Left lung (tissue), 10 donors: ENCODE measurements around the gene PDLIM7. TPM values are rescaled to one million over a fixed set of nuclear protein-coding genes. Genes with fewer than 3 reads are reported as not detected.

Experiments
- ATAC-seq: fragments of 200-7000 bp; cut with Tn5 transposase; one replicate; pipeline ENCODE4 v1.9.1; 2020; ENCODE audit warnings: moderate library complexity
- DNase-seq, 4 donors: peaks; one replicate each; pipeline ENCODE4 v3.0.0-alpha.2; 2013 to 2020
- H3K27ac ChIP-seq, 2 donors: fragments of 200-600 bp; sonication (generic) in 1 of 2; one replicate each; pipeline versions ENCODE4 v1.5.0 to v1.8.0; 2020 to 2021
- H3K27me3 ChIP-seq, 2 donors: fragments of 200-600 bp; sonication (generic) in 1 of 2; one replicate each; pipeline versions ENCODE4 v1.5.0 to v1.8.0; 2020 to 2021
- H3K36me3 ChIP-seq, 2 donors: fragments of 200-600 bp; sonication (generic) in 1 of 2; one replicate each; pipeline versions ENCODE4 v1.5.0 to v1.8.0; 2020 to 2021
- H3K4me1 ChIP-seq, 2 donors: fragments of 200-600 bp; one replicate each; pipeline ENCODE4 v1.8.0; 2021
- H3K4me3 ChIP-seq, 2 donors: fragments of 200-600 bp; sonication (generic) in 1 of 2; one replicate each; pipeline versions ENCODE4 v1.5.0 to v1.8.0; 2020 to 2021; ENCODE audit warnings: mild to moderate bottlenecking in 1 of 2
- H3K9me3 ChIP-seq, 2 donors: fragments of 200-600 bp; sonication (generic) in 1 of 2; one replicate each; pipeline versions ENCODE4 v1.5.0 to v1.8.0; 2020 to 2021
- CTCF ChIP-seq, 2 donors: fragments of 200-600 bp; sonication (generic) in 1 of 2; IDR thresholded peaks; one replicate each; pipeline versions ENCODE4 v1.5.0 to v1.8.0; 2021; ENCODE audit warnings: antibody characterized with exemption in 2 of 2
- intact Hi-C, 2 donors: fragments of 100-400 bp; cut with DNase I; formaldehyde crosslinking; loops; one replicate each; pipeline versions ENCODE4 v1.11.2 to v1.14.2; 2022
- polyA plus RNA-seq, 6 donors: library from polyadenylated mRNA; unstranded; fragments of 120-200 nt; gene quantifications; one replicate each; pipeline ENCODE4 v1.2.1, GENCODE V29; 2013; ENCODE audit not compliant: insufficient read length in 6 of 6
- total RNA-seq, 2 donors: library from RNA; stranded (reverse); fragmentation: NEBNext Ultra II Directional; extraction: Animal tissue kit (Norgen Biotek cat#: 25700); gene quantifications; one replicate each; pipeline ENCODE4 v1.2.1, GENCODE V29; 2021
- donor health status: DM: no; HTN: yes; CAD: no.
- donor health status: DM: no; HTN: no; CAD: no.

PDLIM7 gene
- total and polyA plus RNA-seq, 8 donors = 60.9 to 141 (median 90.2) TPM

DNA sequence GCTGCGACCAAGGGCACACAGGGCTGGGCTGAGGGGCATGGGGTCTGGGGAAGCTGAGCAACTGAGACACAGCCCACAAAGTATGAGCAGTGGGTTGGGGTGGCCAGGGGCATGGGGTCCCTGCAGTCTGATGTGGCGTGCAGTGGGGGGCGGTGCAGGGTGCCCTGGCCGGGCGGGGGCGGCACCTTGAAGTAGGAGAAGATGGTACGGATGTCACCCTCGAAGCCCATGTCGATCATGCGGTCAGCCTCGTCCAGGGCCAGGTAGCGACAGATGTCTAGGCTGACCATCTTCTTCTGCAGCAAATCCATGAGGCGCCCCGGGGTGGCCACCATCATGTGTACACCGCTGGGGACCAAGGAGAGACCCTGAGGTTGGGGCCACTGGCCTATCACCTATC lies 16.1 kb upstream of the PDLIM7 start:
- Histone ChIP-seq H3K4me1 (peaks cover 9 to 51% of the 10 kb centered on the region in 2 donors), H3K4me3 (no peak overlapping the region), H3K27ac (no peak overlapping the region), H3K9me3 (no peaks in the 10 kb centered on the region), H3K27me3 (no peaks in the 10 kb centered on the region), H3K36me3 (peaks cover 0 to 60% of the 10 kb centered on the region in 2 donors)
- no peak for DNase-seq
- TF ChIP-seq CTCF (IDR thresholded peaks at IDR 0.05) = no peak
- intact Hi-C loops = no loop called here
- ATAC-seq = no peak

GRCh38 chr5:177512736-177513380 lies 15.5 kb upstream of the PDLIM7 start:
- TF ChIP-seq CTCF (IDR thresholded peaks at IDR 0.05) = no peak

GRCh38 chr5:177511796-177512675 lies 14.6 kb upstream of the PDLIM7 start:
- peaks cover 0 to 71% of the 10 kb centered on the region in 2 donors for H3K36me3 ChIP-seq
- H3K27ac ChIP-seq = peak overlapping the region in 1 of 2 donors; percentile 98
- intact Hi-C loops = no loop called here

More at GRCh38 chr5:177512736-177513380, 15.5 kb upstream of the PDLIM7 start:
- no peak overlapping the region for H3K4me3 ChIP-seq
- no peak for DNase-seq
- no peaks in the 10 kb centered on the region for H3K27me3 ChIP-seq
- intact Hi-C loops = no loop called here
- H3K36me3 ChIP-seq = peaks cover 0 to 63% of the 10 kb centered on the region in 2 donors
- ATAC-seq = no peak
- H3K4me1 ChIP-seq = peaks cover 9 to 51% of the 10 kb centered on the region in 2 donors
- H3K9me3 ChIP-seq = no peaks in the 10 kb centered on the region
- H3K27ac ChIP-seq = no peak overlapping the region

GRCh38 chr5:177511181-177511580 lies 13.8 kb upstream of the PDLIM7 start:
- no peak for ATAC-seq
- Histone ChIP-seq H3K4me3 (no peak overlapping the region), H3K9me3 (no peaks in the 10 kb centered on the region), H3K4me1 (peaks cover 7 to 57% of the 10 kb centered on the region in 2 donors), H3K27me3 (no peaks in the 10 kb centered on the region), H3K36me3 (peaks cover 0 to 80% of the 10 kb centered on the region in 2 donors), H3K27ac (peak overlapping the region; percentile 74 to 98)
- DNase-seq = no peak
- no peak for TF ChIP-seq CTCF (IDR thresholded peaks at IDR 0.05)
- intact Hi-C loops = no loop called here

More at GRCh38 chr5:177511796-177512675, 14.6 kb upstream of the PDLIM7 start:
- DNase-seq = peak in 1 of 4 donors; percentile 74
- no peak for ATAC-seq
- Histone ChIP-seq H3K4me1 (peaks cover 9 to 51% of the 10 kb centered on the region in 2 donors), H3K27me3 (no peaks in the 10 kb centered on the region), H3K9me3 (no peaks in the 10 kb centered on the region), H3K4me3 (no peak overlapping the region)
- TF ChIP-seq CTCF (IDR thresholded peaks at IDR 0.05) = no peak

DNA sequence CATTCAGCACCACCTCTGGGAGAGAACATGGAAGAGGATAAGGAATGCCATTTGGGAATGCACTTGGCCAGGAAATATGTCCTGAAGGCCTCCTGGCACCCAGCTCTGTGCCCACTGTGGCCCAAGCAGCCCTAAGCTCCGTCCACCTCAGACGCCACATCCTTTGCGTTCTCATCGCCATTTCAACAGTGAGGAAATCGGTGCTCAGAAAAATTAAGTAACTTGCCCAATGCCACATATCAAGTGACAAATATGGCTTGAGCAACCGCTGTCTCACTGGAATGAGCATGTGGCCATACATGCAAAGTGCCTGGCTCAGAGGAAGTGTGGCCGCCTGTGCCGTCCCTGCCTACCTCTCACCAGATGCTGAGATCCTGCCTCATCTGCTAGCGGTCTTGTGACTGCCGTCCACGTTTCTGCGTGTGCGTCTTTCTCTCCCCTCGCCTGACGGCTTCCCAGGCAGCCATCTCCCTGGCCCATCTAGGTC lies 13.2 kb upstream of the PDLIM7 start:
- Histone ChIP-seq H3K4me1 (peaks cover 1 to 56% of the 10 kb centered on the region in 2 donors), H3K9me3 (no peaks in the 10 kb centered on the region), H3K36me3 (peaks cover 0 to 83% of the 10 kb centered on the region in 2 donors), H3K27me3 (no peaks in the 10 kb centered on the region), H3K4me3 (peak overlapping the region in 1 of 2 donors; percentile 75), H3K27ac (peak overlapping the region; percentile 74 to 98)
- intact Hi-C loops = no loop called here
- ATAC-seq (peak; percentile 55), DNase-seq (peak in 2 of 4 donors; percentile 76 to 91)
- no peak for TF ChIP-seq CTCF (IDR thresholded peaks at IDR 0.05)
